Measurements from ENCODE around the gene TRIP12.
"Not testable (repeated sequence)": the region's sequence is repeated elsewhere in the genome, so short reads cannot be mapped to it uniquely, and the experiment has no call there.

The TRIP12 gene

DNA sequence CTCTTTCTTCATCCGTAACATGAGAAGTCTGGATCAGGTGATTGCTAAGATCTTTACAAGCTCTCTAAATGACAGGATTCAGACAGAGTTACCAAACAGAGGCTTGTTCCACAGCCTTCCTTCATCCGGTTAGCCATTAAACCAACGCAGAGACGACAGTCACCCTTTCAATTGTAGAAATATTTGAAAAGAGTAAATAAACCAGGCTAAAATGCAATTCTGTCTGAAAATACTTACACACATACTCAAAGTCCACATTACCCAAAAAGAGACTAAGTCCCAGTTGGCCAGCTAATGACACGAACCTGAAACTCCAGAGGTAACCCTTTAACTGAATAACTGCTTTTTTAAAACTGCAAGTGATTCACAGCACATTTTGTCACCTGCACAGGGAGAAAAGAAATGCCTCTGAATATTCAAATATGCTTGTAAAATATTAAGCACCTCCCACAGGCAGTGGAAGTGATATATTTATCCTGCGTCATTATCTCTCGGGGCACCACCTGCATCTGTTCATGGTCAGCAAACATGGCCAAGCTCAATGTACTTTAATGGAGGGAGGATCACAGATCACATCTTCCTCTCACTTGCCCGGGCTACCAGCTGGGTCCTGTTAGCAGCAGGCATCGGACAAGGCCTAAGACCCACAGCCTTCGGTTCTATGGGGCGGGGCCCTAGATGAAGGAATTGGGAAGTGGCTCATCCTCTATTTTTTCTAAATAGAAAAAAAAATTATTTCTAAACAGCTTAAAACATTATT lies 168.7 kb downstream of the TRIP12 start:
- Mint-ChIP-seq H3K27me3 (no peaks in the 10 kb centered on the region), H3K9me3 (no peaks in the 10 kb centered on the region), H3K4me3 (no peak overlapping the region), H3K4me1 (peaks cover 6% of the 10 kb centered on the region), H3K36me3 (peaks cover 4% of the 10 kb centered on the region), H3K27ac (no peak overlapping the region)
- no peak for ATAC-seq

DNA sequence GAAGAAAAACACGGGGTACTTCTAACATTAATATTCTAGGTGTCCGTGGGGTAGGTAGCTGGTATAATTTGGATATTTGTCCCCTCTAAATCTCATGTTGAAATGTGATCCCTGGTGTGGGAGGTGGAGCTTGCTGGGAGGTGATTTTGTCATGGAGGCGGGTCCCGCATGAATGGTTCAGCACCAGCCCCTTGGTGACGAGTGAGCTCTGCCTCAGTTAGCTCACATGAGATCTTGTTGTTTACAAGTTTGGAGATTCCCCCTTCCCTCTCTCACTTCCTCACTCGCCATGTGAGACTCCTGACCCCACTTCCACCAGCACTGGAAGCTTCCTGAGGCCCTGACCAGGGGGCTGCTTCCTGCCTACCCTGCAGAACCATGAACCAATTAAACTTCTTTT lies 172.0 kb downstream of the TRIP12 start:
- peaks cover 6% of the 10 kb centered on the region for H3K4me1 Mint-ChIP-seq
- H3K36me3 Mint-ChIP-seq = peaks cover 4% of the 10 kb centered on the region
- no peak for ATAC-seq
- no peak overlapping the region for H3K4me3 Mint-ChIP-seq
- no peaks in the 10 kb centered on the region for H3K9me3 Mint-ChIP-seq
- no peak overlapping the region for H3K27ac Mint-ChIP-seq
- H3K27me3 Mint-ChIP-seq = no peaks in the 10 kb centered on the region

DNA sequence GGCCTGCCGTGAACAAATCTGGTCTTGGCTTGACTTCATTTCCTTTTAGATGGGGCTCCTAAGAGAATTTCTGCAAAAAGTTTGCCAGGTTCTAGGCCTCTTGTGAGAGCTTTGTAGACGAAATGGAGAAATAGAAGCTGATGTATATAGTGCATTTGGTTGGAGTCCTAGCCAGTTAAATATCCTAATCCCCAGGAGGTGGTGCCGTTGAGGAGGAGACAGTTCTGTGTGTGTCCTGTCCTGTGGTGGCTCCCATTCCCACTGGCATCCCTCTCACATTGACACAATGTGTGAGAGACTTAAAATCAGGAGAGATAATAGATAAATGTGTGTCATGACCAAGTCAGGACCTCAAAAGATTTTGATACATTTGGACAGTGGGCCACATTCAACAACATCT lies 172.9 kb downstream of the TRIP12 start:
- Mint-ChIP-seq H3K4me3 (no peak overlapping the region), H3K27ac (no peak overlapping the region), H3K4me1 (peaks cover 6% of the 10 kb centered on the region), H3K9me3 (no peaks in the 10 kb centered on the region), H3K36me3 (peaks cover 4% of the 10 kb centered on the region), H3K27me3 (no peaks in the 10 kb centered on the region)
- no peak for ATAC-seq

DNA sequence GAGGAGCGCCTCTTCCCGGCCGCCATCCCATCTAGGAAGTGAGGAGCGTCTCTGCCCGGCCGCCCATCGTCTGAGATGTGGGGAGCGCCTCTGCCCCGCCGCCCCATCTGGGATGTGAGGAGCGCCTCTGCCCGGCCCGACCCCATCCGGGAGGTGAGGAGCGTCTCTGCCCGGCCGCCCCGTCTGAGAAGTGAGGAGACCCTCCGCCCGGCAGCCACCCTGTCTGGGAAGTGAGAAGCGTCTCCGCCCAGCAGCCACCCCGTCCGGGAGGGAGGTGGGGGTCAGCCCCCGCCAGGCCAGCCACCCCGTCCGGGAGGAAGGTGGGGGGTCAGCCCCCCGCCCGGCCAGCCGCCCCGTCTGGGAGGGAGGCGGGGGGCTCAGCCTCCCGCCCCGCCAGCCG lies 179.1 kb downstream of the TRIP12 start:
- peaks cover 12% of the 10 kb centered on the region for H3K9me3 Mint-ChIP-seq
- not testable (repeated sequence) for ATAC-seq, H3K4me1 Mint-ChIP-seq, H3K4me3 Mint-ChIP-seq, H3K27me3 Mint-ChIP-seq, H3K36me3 Mint-ChIP-seq, H3K27ac Mint-ChIP-seq

DNA sequence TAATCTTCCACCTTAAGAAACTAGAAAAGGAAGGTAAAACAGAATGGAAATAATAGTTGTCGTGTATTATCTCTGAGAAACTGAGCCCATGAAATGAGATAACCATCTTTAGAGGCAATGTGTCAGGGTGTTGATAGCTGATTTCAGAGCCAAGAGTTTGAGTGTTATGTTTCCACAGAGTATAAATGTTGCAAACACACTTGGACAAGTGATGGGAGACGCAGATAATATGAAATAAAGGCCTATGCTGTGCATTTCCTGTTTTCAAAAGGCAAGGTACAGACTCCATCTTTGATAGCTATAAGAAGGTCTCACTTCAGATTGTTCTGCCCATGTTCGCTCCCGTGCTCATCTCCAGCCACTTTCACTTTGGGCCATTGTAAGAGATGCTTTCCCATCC lies 181.5 kb downstream of the TRIP12 start:
- Mint-ChIP-seq H3K4me3 (no peak overlapping the region), H3K4me1 (no peaks in the 10 kb centered on the region), H3K9me3 (peaks cover 20% of the 10 kb centered on the region), H3K27me3 (no peaks in the 10 kb centered on the region), H3K27ac (no peak overlapping the region), H3K36me3 (peaks cover 6% of the 10 kb centered on the region)
- ATAC-seq = no peak

DNA sequence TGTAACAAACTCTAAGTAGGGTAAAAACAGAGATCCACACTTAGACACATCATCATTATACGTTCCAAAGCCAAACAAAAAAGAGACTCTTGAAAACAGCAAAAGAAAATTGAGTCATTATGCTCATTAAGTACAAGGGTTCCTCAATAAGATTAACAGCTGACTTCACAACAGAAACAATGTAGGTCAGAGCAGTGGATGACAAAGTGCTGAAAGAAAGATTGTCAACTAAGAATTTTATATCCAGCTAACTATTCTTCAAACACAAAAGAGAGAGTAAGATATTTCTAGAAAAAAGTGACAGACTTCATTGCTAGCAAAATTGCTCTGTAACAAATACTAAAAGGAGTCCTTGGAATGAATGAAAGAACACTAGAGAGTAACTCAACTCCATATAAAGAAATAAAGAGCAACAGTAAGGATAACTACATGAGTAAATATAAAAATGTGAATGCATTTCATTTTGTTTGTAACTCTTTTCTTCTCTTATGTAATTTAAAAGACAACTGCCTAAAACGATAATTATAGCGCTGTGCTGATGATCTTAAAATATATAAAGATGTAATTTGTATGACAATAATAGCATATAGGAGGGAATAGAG lies 183.7 kb downstream of the TRIP12 start:
- Mint-ChIP-seq H3K9me3 (peaks cover 20% of the 10 kb centered on the region), H3K27ac (no peak overlapping the region), H3K4me3 (no peak overlapping the region), H3K4me1 (no peaks in the 10 kb centered on the region), H3K27me3 (no peaks in the 10 kb centered on the region), H3K36me3 (peaks cover 6% of the 10 kb centered on the region)
- ATAC-seq = no peak

DNA sequence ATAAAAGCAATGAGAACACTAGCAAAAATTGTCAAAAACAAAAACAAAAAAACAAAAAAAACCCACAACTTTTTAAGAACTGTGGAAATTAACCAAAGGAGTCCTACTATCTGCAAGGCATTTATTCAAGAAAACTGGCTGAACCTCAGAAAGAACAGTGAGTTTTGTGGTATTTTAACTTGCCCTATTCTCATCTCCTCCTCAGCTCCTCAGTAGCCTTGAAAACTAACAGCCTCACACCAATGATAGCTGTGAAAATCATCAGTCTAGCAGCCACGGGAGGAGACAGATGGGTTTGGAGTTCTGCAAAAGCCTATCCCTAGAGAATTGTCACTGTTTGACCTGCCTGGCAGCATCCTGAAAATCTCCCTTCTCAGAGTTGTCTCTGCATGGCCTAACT lies 187.4 kb downstream of the TRIP12 start:
- no peak overlapping the region for H3K4me3 Mint-ChIP-seq
- peaks cover 21% of the 10 kb centered on the region for H3K9me3 Mint-ChIP-seq
- peaks cover 6% of the 10 kb centered on the region for H3K36me3 Mint-ChIP-seq
- ATAC-seq = no peak
- no peaks in the 10 kb centered on the region for H3K27me3 Mint-ChIP-seq
- H3K4me1 Mint-ChIP-seq = no peaks in the 10 kb centered on the region
- H3K27ac Mint-ChIP-seq = no peak overlapping the region

DNA sequence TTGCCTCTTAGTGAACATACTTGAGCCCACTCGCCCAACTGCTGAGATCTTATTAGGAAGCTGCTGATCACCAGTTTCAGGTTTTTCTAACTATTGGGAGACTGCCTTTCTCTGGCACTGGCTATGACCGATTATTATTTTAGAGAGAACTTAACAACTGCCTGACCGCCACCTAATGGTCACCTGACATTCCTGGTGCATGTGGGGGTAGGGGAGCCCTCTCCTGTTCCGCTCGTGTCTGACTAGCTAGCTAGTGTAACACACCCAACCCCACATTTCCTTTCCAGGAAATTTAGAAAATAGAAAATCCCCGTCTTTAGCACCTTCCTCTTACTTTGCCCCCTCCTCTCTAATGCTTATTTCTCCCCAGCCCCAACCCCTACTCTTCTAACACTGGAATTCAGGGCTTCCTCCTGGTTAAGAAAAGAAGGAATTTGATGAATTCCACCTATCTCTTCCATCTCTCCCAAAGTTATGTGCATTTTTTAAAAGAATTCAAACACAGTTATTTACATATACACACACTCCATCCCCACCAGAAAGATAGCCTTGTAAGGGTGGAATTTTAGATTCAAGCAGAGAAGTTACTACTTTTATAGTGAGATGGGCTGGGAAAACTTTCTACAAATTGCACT lies 188.1 kb downstream of the TRIP12 start:
- no peaks in the 10 kb centered on the region for H3K27me3 Mint-ChIP-seq
- no peak overlapping the region for H3K27ac Mint-ChIP-seq
- peaks cover 2% of the 10 kb centered on the region for H3K36me3 Mint-ChIP-seq
- ATAC-seq = no peak
- H3K9me3 Mint-ChIP-seq = peaks cover 16% of the 10 kb centered on the region
- H3K4me1 Mint-ChIP-seq = no peaks in the 10 kb centered on the region
- no peak overlapping the region for H3K4me3 Mint-ChIP-seq

DNA sequence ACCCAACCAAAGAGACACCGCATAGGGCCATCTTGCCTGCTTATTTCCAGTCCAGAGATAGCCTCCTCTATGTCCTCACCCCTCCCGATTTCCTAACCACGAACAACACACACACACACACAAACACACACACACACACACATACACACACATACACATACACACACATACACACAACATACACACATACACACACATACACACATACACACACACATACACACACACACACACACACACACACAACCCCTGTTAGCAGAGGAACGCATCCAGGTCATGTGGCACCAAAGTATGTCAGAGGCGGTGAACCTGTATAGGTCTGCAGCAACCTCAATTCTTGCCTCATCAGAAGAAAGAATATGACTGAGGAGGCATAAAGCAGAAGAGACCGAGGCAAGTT lies 188.9 kb downstream of the TRIP12 start:
- Mint-ChIP-seq H3K4me3 (no peak overlapping the region), H3K27ac (no peak overlapping the region), H3K9me3 (peaks cover 13% of the 10 kb centered on the region), H3K27me3 (no peaks in the 10 kb centered on the region), H3K36me3 (no peaks in the 10 kb centered on the region), H3K4me1 (no peaks in the 10 kb centered on the region)
- no peak for ATAC-seq

DNA sequence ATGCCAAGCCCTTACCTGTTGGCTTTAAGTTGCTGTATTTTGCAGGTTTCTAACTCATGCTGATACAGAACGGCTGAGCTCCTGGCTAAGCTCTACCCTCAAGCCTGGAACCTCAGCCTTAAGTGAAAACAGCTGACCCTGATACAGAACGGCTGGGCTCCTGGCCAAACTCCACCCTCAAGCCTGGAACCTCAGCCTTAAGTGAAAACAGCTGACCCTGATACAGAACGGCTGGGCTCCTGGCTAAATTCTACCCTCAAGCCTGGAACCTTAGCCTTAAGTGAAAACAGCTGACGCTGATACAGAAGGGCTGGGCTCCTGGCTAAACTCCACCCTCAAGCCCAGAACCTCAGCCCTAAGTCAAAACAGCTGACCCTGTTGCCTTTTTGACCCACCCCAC lies 189.9 kb downstream of the TRIP12 start:
- H3K9me3 Mint-ChIP-seq = peaks cover 6% of the 10 kb centered on the region
- ATAC-seq = no peak
- H3K27me3 Mint-ChIP-seq = no peaks in the 10 kb centered on the region
- no peaks in the 10 kb centered on the region for H3K4me1 Mint-ChIP-seq
- no peaks in the 10 kb centered on the region for H3K36me3 Mint-ChIP-seq
- H3K4me3 Mint-ChIP-seq = no peak overlapping the region
- H3K27ac Mint-ChIP-seq = no peak overlapping the region

DNA sequence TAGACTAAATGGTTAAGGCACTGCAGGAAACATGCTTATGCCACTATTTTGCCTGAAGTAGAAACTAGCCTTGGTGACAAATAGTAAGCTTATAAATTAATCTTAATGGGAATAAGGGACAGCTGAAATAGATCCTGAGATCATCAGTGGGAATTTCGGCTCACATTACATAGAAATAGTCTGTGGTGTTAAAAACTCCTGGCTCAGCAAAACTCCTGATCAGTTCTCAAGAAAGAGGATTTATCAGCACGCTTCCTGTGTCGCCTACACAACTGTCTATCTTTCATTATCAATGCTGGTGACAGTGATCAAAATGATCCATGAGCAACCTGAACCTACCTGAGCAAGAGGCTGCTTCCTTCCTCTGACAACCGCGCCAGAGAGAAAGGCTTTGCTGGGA lies 190.4 kb downstream of the TRIP12 start:
- Mint-ChIP-seq H3K36me3 (no peaks in the 10 kb centered on the region), H3K4me1 (no peaks in the 10 kb centered on the region), H3K4me3 (no peak overlapping the region), H3K27ac (no peak overlapping the region), H3K27me3 (peaks cover 4% of the 10 kb centered on the region), H3K9me3 (peaks cover 3% of the 10 kb centered on the region)
- no peak for ATAC-seq

DNA sequence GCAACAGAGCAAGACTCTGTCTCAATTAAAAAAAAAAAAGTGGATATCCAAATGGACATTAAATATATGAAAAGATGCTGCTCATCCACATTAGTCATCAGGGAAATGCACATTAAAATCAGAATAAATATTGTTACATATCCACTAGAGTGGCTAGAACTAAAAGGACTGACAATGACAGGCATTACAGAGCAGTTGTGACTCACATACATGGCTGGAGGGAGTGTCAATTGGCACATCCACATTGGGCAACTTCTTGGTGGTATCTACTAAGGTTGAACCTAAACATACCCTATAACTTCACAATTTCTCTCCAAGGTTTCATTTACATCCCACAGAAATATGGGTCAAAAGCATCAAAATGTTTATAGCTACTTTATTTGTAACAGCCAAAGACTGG lies 193.4 kb downstream of the TRIP12 start:
- Mint-ChIP-seq H3K36me3 (no peaks in the 10 kb centered on the region), H3K27me3 (peaks cover 17% of the 10 kb centered on the region), H3K4me3 (no peak overlapping the region), H3K27ac (no peak overlapping the region), H3K9me3 (peaks cover 3% of the 10 kb centered on the region), H3K4me1 (no peaks in the 10 kb centered on the region)
- no peak for ATAC-seq

DNA sequence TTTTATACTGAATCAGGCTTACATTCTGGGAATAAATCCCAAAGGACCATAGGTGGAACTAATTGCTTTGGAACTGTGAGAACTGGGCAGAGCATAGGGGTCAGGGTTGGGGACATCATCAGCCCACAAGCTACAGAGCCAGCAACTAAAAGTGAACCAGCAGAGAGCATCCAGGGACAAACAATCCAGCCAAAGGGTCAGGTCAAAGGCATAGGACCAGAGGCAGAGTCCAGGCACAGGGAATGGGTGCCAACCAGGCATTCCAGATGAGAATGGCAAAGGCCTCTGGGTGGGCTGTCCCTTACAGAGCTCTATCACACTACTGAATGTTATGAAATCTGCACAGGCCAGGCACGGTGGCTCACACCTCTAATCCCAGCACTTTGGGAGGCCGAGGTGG lies 195.2 kb downstream of the TRIP12 start:
- Mint-ChIP-seq H3K4me1 (no peaks in the 10 kb centered on the region), H3K9me3 (no peaks in the 10 kb centered on the region), H3K27me3 (peaks cover 27% of the 10 kb centered on the region), H3K4me3 (no peak overlapping the region), H3K36me3 (no peaks in the 10 kb centered on the region), H3K27ac (no peak overlapping the region)
- ATAC-seq = no peak

DNA sequence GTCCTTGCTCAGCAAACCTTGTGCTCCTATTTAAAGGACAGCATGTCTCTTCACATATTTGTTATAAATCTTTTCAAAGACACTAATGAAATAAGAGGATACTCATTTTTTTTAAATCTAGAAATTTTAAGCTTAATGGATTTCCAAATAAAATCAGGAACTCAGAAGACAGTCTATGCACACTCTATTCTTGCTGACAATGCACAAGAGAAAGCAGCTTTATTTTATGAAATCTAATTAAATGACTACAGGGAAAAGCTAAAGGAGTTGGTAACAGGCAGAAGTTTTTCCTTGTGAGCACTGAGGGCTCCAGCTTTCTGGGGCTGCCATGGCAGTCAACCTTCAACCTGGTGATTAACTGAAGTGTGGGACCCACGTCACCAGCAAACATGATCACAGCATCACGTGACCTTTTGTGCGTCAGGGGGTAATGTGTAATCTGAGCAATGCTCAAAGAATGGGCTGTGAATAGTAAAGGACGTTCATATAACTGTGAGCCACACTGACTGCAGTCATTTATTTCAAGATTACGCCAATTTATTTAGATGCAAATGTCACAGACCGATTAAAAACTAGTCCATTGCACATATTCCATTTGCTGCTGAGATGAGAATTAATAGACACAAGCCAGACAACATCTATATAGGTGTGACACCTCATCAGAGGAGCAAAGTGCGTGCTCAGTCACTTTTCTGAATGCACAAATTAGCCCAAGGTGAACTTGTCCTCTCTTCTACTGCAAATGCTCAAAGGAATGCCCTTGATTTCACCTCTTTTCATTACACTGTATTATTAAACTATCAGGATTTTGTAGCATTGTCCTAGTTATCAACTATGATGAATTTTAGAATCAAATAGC lies 195.9 kb downstream of the TRIP12 start:
- no peak overlapping the region for H3K4me3 Mint-ChIP-seq
- H3K9me3 Mint-ChIP-seq = no peaks in the 10 kb centered on the region
- H3K36me3 Mint-ChIP-seq = no peaks in the 10 kb centered on the region
- H3K27ac Mint-ChIP-seq = no peak overlapping the region
- no peak for ATAC-seq
- peaks cover 27% of the 10 kb centered on the region for H3K27me3 Mint-ChIP-seq
- no peaks in the 10 kb centered on the region for H3K4me1 Mint-ChIP-seq

DNA sequence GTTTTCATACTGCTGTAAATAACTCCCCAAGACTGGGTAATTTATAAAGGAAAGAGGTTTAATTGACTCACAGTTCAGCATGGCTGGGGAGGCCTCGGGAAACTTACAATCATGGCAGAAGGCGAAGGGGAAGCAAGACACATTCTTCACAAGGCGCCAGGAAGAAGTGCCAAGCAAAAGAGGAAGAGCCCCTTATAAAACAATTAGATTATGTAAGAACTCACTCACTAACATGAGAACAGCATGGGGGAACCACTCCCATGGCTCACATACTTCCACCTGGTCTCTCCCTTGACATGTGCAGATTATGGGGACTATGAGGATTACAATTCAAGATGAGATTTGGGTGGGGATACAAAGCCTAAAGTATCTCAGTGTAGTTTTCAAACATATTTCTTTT lies 198.6 kb downstream of the TRIP12 start:
- H3K9me3 Mint-ChIP-seq, H3K4me1 Mint-ChIP-seq, H3K27ac Mint-ChIP-seq, ATAC-seq, H3K4me3 Mint-ChIP-seq, H3K36me3 Mint-ChIP-seq: not testable (repeated sequence)
- H3K27me3 Mint-ChIP-seq = peaks cover 40% of the 10 kb centered on the region

All from stimulated activated memory B cell treated with anti-CD40 and anti-IgM and Interleukin-4, amounts not matched to agents 10 μg/mL and 1 μg/mL and 100 μg/mL, for 72 hours (primary cell).